ENCODE measurements around the gene ADAD2. TPM values are rescaled to one million over a fixed set of nuclear protein-coding genes. Genes with fewer than 3 reads are reported as not detected.

The ADAD2 gene
- total and polyA plus RNA-seq, 2 donors (not counting 3 experiments of a cell fraction or from before 2014, with no cell fraction given) = 0.04 TPM; not detected in 1

DNA sequence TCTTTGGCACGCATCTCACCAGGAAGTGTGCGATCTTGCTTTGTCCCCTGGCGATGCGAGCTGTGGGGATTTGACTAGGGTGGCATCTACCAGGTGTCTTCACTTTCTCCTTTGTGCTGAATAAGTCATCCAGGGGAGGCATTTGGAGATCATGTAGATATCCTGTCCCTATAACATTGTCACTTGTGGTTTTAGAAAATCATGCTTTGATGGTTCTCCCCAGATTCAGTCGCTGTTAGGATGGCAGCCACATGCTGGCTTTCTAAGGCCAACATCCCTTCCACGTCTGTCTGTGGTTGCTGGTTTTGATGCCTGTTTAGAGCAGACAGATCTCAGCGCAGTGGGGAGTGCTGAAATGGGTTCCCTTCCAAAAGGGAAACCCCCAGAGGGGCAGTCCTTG, 2.5 kb downstream of the ADAD2 start:
- dilution Hi-C loops (cut with MboI; ENCODE audit: extremely low pct_ligation_motif_present, low sequenced_read_pairs) = no loop called here
- CTCF ChIA-PET = no interaction called here
- H3K27me3 ChIP-seq (ENCODE audit: control insufficient read depth in 2 of 2, insufficient read depth in 2 of 2, low read length in 2 of 2) = no peaks in the 10 kb centered on the region
- no peak overlapping the region for H3K27ac ChIP-seq (ENCODE audit: insufficient read depth, low read depth, low read length)
- FAIRE-seq (no peak), DNase-seq (ENCODE audit: low read depth, low spot score) (no peak)
- H3K9me1 ChIP-seq (replicated peaks; ENCODE audit: control insufficient read depth, extremely low read depth, insufficient read depth, low read length) = no peaks in the 10 kb centered on the region
- H3K4me1 ChIP-seq (ENCODE audit: control insufficient read depth, extremely low read depth, insufficient read depth, low read length) = no peaks in the 10 kb centered on the region
- H4K20me1 ChIP-seq (replicated peaks; ENCODE audit: control insufficient read depth, extremely low read depth, insufficient read depth, low read length) = no peaks in the 10 kb centered on the region
- H3K9me3 ChIP-seq (replicated peaks; ENCODE audit: control insufficient read depth, insufficient read depth, low read length) = no peaks in the 10 kb centered on the region
- H3K9ac ChIP-seq (replicated peaks; ENCODE audit: extremely low read depth, insufficient read depth, low read length) = no peak overlapping the region
- H3K79me2 ChIP-seq (ENCODE audit: control insufficient read depth, insufficient read depth, low read length) = no peaks in the 10 kb centered on the region
- H3K36me3 ChIP-seq (ENCODE audit: control insufficient read depth in 2 of 2, extremely low read depth in 1 of 2, insufficient read depth in 2 of 2, low read length in 2 of 2) = no peaks in the 10 kb centered on the region
- H3K4me2 ChIP-seq (ENCODE audit: insufficient read depth, low read length) = no peak overlapping the region
- no peak overlapping the region for H3K4me3 ChIP-seq (replicated peaks in 1 of 3; ENCODE audit: insufficient read depth in 1 of 3, low read depth in 1 of 3, low read length in 3 of 3)
- BruUV-seq (replicated peaks) = no TSS peak
- no peak overlapping the region for H2AFZ ChIP-seq (ENCODE audit: low read depth, low read length)
- POLR2A ChIA-PET = no interaction called here
- TF ChIP-seq, protein P1, sequence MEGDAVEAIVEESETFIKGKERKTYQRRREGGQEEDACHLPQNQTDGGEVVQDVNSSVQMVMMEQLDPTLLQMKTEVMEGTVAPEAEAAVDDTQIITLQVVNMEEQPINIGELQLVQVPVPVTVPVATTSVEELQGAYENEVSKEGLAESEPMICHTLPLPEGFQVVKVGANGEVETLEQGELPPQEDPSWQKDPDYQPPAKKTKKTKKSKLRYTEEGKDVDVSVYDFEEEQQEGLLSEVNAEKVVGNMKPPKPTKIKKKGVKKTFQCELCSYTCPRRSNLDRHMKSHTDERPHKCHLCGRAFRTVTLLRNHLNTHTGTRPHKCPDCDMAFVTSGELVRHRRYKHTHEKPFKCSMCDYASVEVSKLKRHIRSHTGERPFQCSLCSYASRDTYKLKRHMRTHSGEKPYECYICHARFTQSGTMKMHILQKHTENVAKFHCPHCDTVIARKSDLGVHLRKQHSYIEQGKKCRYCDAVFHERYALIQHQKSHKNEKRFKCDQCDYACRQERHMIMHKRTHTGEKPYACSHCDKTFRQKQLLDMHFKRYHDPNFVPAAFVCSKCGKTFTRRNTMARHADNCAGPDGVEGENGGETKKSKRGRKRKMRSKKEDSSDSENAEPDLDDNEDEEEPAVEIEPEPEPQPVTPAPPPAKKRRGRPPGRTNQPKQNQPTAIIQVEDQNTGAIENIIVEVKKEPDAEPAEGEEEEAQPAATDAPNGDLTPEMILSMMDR (IDR thresholded peaks at IDR 0.05; ENCODE audit: extremely low read depth in 1 of 2, insufficient read depth in 1 of 2, low read depth in 1 of 2, low read length in 2 of 2) = no peak
- TF ChIP-seq EZH2 (IDR thresholded peaks at IDR 0.05; ENCODE audit: borderline replicate concordance, low read depth, low read length, severe bottlenecking) = no peak
- TF ChIP-seq, protein P2, sequence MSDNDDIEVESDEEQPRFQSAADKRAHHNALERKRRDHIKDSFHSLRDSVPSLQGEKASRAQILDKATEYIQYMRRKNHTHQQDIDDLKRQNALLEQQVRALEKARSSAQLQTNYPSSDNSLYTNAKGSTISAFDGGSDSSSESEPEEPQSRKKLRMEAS (IDR thresholded peaks at IDR 0.05; ENCODE audit: insufficient read depth, insufficient read length) = no peak
- TF ChIP-seq POLR2A (IDR thresholded peaks at IDR 0.05; ENCODE audit: low read depth, low read length) = no peak
- no peak for TF ChIP-seq POLR2AphosphoS5 (IDR thresholded peaks at IDR 0.05; ENCODE audit: insufficient read depth, low read depth, low read length)
- intact Hi-C loops (cut with micrococcal nuclease) = no loop called here

DNA sequence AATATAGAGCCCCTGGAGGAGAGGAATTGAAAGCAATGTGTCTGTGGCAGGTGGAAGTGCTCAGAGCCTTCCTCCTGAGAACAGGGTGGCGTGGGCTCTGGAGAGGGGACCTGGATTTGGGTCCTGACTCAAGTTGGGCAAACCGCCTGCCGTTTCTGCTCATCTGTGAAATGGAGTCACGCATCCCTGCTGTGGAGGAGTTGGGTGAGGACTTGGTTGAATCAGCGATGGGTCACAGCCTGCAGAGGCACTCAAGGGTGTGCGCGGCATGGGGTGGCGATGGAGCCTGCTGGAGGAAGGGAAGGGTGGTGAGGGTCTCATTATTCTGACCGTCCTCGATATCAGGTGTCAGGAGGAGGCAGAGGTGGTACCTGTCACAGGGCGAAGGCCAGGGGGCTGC, 3.1 kb downstream of the ADAD2 start:
- no peaks in the 10 kb centered on the region for H4K20me1 ChIP-seq (replicated peaks; ENCODE audit: control insufficient read depth, extremely low read depth, insufficient read depth, low read length)
- POLR2A ChIA-PET = no interaction called here
- H3K4me1 ChIP-seq (ENCODE audit: control insufficient read depth, extremely low read depth, insufficient read depth, low read length) = no peaks in the 10 kb centered on the region
- H3K79me2 ChIP-seq (ENCODE audit: control insufficient read depth, insufficient read depth, low read length) = no peaks in the 10 kb centered on the region
- FAIRE-seq (no peak), DNase-seq (ENCODE audit: low read depth, low spot score) (no peak)
- H3K36me3 ChIP-seq (ENCODE audit: control insufficient read depth in 2 of 2, extremely low read depth in 1 of 2, insufficient read depth in 2 of 2, low read length in 2 of 2) = no peaks in the 10 kb centered on the region
- no peak overlapping the region for H3K4me2 ChIP-seq (ENCODE audit: insufficient read depth, low read length)
- CTCF ChIA-PET = no interaction called here
- no peak overlapping the region for H3K27ac ChIP-seq (ENCODE audit: insufficient read depth, low read depth, low read length)
- BruUV-seq (replicated peaks) = no TSS peak
- no peaks in the 10 kb centered on the region for H3K27me3 ChIP-seq (ENCODE audit: control insufficient read depth in 2 of 2, insufficient read depth in 2 of 2, low read length in 2 of 2)
- intact Hi-C loops (cut with micrococcal nuclease) = no loop called here
- H2AFZ ChIP-seq (ENCODE audit: low read depth, low read length) = no peak overlapping the region
- dilution Hi-C loops (cut with MboI; ENCODE audit: extremely low pct_ligation_motif_present, low sequenced_read_pairs) = no loop called here
- no peak for TF ChIP-seq EZH2 (IDR thresholded peaks at IDR 0.05; ENCODE audit: borderline replicate concordance, low read depth, low read length, severe bottlenecking)
- TF ChIP-seq, protein P1 (IDR thresholded peaks at IDR 0.05; ENCODE audit: extremely low read depth in 1 of 2, insufficient read depth in 1 of 2, low read depth in 1 of 2, low read length in 2 of 2) = no peak
- no peak for TF ChIP-seq POLR2A (IDR thresholded peaks at IDR 0.05; ENCODE audit: low read depth, low read length)
- TF ChIP-seq POLR2AphosphoS5 (IDR thresholded peaks at IDR 0.05; ENCODE audit: insufficient read depth, low read depth, low read length) = no peak
- TF ChIP-seq GATA2 (IDR thresholded peaks at IDR 0.05; ENCODE audit: insufficient read depth, insufficient read length, low read depth, low read length) = no peak
- TF ChIP-seq FOS (IDR thresholded peaks at IDR 0.05; ENCODE audit: borderline replicate concordance, insufficient read depth, low read length) = no peak
- TF ChIP-seq MYC (IDR thresholded peaks at IDR 0.05; ENCODE audit: low read depth, low read length) = no peak
- TF ChIP-seq JUN (IDR thresholded peaks at IDR 0.05; ENCODE audit: borderline replicate concordance, insufficient read depth, insufficient read length, low read depth) = no peak
- TF ChIP-seq, protein P2 (IDR thresholded peaks at IDR 0.05; ENCODE audit: insufficient read depth, insufficient read length) = no peak
- no peaks in the 10 kb centered on the region for H3K9me1 ChIP-seq (replicated peaks; ENCODE audit: control insufficient read depth, extremely low read depth, insufficient read depth, low read length)
- no peak overlapping the region for H3K4me3 ChIP-seq (replicated peaks in 1 of 3; ENCODE audit: insufficient read depth in 1 of 3, low read depth in 1 of 3, low read length in 3 of 3)
- H3K9ac ChIP-seq (replicated peaks; ENCODE audit: extremely low read depth, insufficient read depth, low read length) = no peak overlapping the region
- no peaks in the 10 kb centered on the region for H3K9me3 ChIP-seq (replicated peaks; ENCODE audit: control insufficient read depth, insufficient read depth, low read length)
